PC-3 (cell line): ENCODE results near the gene RALGPS1.

Experiments used
- CTCF ChIP-seq: fragments of 300-600 bp; sonication (generic); conservative IDR thresholded peaks from 2 replicates; pipeline ENCODE4 v1.5.1; 2017; ENCODE audit warnings: antibody characterized with exemption, low read depth, mild to moderate bottlenecking, low read length
- EZH2 ChIP-seq: fragments of 300-600 bp; sonication (generic); IDR thresholded peaks from one replicate; pipeline ENCODE4 v1.6.1; 2017; ENCODE audit warnings: antibody characterized with exemption, mild to moderate bottlenecking, low read length; ENCODE audit not compliant: unreplicated experiment
- EZH2phosphoT487 ChIP-seq: fragments of 300-600 bp; sonication (generic); IDR thresholded peaks from 2 replicates; pipeline ENCODE4 v1.6.1; 2018; ENCODE audit warnings: mild to moderate bottlenecking, antibody characterized with exemption, low read length, borderline replicate concordance

- no peak for TF ChIP-seq EZH2
- TF ChIP-seq CTCF = no peak
- TF ChIP-seq EZH2phosphoT487 = no peak
These were observed 281.6 kb downstream of the RALGPS1 start for GRCh38 chr9:127195976-127196825.
